ENCODE measurements around the gene TNFRSF14. TPM values are rescaled to one million over a fixed set of nuclear protein-coding genes. Genes with fewer than 3 reads are reported as not detected.

Gene TNFRSF14
- total RNA-seq, 2 experiments from 2014 or later: 15.7 to 18.5 TPM

DNA sequence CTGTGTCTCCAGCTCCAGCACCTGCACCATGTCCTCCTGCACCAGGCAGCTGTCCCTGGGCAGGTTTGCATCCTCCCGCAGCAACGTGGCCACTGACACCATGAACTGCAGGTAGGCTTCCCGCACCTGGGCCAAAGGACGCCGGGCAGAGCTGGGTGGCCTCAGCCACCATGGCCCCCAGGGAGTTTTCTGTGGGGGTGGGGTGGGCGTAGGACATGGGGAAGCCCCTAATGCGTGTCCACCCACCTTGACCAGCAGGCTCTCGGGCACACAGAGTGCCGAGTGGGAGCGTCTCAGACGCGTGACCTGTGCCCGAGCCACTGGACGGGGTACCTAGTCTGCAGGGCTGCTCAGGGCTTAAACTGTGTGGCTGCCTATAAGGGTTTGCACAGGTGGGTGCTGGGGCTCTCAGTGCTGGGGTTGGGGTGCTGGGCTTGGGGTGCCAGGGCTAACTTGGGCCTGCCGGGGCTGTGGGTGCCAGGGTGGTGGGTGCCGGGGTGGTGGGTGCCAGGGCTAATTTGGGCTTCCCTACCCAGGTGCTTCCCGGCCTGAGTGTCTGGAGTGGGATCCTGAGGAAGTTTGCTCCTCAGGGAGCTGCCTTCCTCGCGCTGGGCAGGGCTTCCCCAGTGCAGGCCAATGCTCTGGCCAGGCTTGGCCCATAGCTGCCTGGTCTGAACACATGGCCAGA is 48.1 kb downstream of the TNFRSF14 start:
- H3K79me2 ChIP-seq (ENCODE audit: insufficient read depth, low read depth, low read length): no peaks in the 10 kb centered on the region
- H3K36me3 ChIP-seq (ENCODE audit: insufficient read depth, low read length): no peaks in the 10 kb centered on the region
- H3K9me3 ChIP-seq (ENCODE audit: low read length): no peaks in the 10 kb centered on the region
- H3K27ac ChIP-seq (ENCODE audit: low read depth, low read length, poor library complexity, severe bottlenecking): no peak overlapping the region
- no peak overlapping the region for H2AFZ ChIP-seq (ENCODE audit: low read length)
- H3K4me3 ChIP-seq (ENCODE audit: low read depth, low read length, poor library complexity, severe bottlenecking): no peak overlapping the region
- no peak for DNase-seq (ENCODE audit: low spot score)
- H4K20me1 ChIP-seq (ENCODE audit: insufficient read depth, low read length): no peaks in the 10 kb centered on the region
- BruUV-seq (replicated peaks): no TSS peak
- no peak for TF ChIP-seq EZH2phosphoT487 (IDR thresholded peaks at IDR 0.05; ENCODE audit: borderline replicate concordance, low read depth, low read length)
- TF ChIP-seq, protein P1, sequence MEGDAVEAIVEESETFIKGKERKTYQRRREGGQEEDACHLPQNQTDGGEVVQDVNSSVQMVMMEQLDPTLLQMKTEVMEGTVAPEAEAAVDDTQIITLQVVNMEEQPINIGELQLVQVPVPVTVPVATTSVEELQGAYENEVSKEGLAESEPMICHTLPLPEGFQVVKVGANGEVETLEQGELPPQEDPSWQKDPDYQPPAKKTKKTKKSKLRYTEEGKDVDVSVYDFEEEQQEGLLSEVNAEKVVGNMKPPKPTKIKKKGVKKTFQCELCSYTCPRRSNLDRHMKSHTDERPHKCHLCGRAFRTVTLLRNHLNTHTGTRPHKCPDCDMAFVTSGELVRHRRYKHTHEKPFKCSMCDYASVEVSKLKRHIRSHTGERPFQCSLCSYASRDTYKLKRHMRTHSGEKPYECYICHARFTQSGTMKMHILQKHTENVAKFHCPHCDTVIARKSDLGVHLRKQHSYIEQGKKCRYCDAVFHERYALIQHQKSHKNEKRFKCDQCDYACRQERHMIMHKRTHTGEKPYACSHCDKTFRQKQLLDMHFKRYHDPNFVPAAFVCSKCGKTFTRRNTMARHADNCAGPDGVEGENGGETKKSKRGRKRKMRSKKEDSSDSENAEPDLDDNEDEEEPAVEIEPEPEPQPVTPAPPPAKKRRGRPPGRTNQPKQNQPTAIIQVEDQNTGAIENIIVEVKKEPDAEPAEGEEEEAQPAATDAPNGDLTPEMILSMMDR (conservative IDR thresholded peaks at IDR 0.05; ENCODE audit: low read length): no peak
- no peak overlapping the region for H3K4me2 ChIP-seq (ENCODE audit: low read length)
- ChIA-PET POLR2A (interaction anchor here (0.6 kb wide), 1 partner anchor 314 kb away, joined by 3 read pairs; no protein-coding TSS in a partner anchor), CTCF (ENCODE audit: unreplicated experiment) (no interaction called here)
- H3K4me1 ChIP-seq (ENCODE audit: insufficient read depth, low read length, poor library complexity, severe bottlenecking): no peaks in the 10 kb centered on the region
- no peaks in the 10 kb centered on the region for H3K9me2 ChIP-seq (ENCODE audit: insufficient read depth, low read length)
- intact Hi-C loops (cut with micrococcal nuclease; ENCODE audit: unreplicated experiment): no loop called here

DNA sequence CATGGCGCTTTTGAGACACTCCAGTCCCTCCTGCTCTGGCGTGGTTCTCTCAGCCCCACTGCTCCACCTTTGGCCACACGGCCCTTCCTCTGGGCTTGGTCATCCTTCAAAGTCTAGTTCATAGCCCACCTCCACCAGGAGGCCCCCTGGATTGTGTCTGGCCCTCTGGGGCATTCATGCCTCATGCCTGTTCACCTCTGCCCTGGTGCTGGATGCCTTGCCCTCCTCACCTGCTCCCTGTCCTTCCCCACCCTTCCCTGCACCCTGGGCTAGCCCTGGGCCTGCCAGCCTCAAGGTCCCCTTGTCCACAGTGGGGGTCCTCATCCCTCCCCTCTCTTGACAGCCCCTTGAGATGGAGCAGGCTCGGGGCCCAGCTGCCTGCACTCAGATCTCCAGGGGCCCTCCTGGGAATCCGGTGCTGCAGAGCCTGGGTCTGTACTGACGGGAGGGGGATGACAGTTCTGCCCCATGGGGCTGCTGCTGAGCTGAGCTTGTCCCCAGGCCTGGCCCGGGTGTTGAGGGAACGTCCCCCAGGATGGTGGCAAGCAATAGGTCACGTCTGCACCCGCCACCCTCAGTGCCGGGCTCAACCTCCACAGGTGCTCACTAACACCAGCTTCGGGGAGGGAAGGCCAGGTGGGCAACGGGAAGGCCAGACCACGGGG is 48.8 kb downstream of the TNFRSF14 start:
- H3K4me1 ChIP-seq (ENCODE audit: insufficient read depth, low read length, poor library complexity, severe bottlenecking): no peaks in the 10 kb centered on the region
- CTCF ChIA-PET (ENCODE audit: unreplicated experiment): no interaction called here

More for the DNA sequence above, 48.8 kb downstream of the TNFRSF14 start:
- no peaks in the 10 kb centered on the region for H3K9me3 ChIP-seq (ENCODE audit: low read length)
- POLR2A ChIA-PET: interaction anchor here (0.9 kb wide), 1 partner anchor 10 kb away, joined by 4 read pairs; no protein-coding TSS in a partner anchor
- no TSS peak for BruUV-seq (replicated peaks)
- TF ChIP-seq EZH2phosphoT487 (IDR thresholded peaks at IDR 0.05; ENCODE audit: borderline replicate concordance, low read depth, low read length): no peak
- TF ChIP-seq, protein P1 (conservative IDR thresholded peaks at IDR 0.05; ENCODE audit: low read length): no peak
- H3K4me3 ChIP-seq (ENCODE audit: low read depth, low read length, poor library complexity, severe bottlenecking): no peak overlapping the region
- no peaks in the 10 kb centered on the region for H3K79me2 ChIP-seq (ENCODE audit: insufficient read depth, low read depth, low read length)
- no peaks in the 10 kb centered on the region for H4K20me1 ChIP-seq (ENCODE audit: insufficient read depth, low read length)
- intact Hi-C loops (cut with micrococcal nuclease; ENCODE audit: unreplicated experiment): no loop called here
- H3K4me2 ChIP-seq (ENCODE audit: low read length): no peak overlapping the region
- H3K27ac ChIP-seq (ENCODE audit: low read depth, low read length, poor library complexity, severe bottlenecking): no peak overlapping the region
- H2AFZ ChIP-seq (ENCODE audit: low read length): no peak overlapping the region
- DNase-seq (ENCODE audit: low spot score): no peak
- no peaks in the 10 kb centered on the region for H3K36me3 ChIP-seq (ENCODE audit: insufficient read depth, low read length)
- H3K9me2 ChIP-seq (ENCODE audit: insufficient read depth, low read length): no peaks in the 10 kb centered on the region
